ENCODE measurements around the gene B4GALNT1. TPM values are rescaled to one million over a fixed set of nuclear protein-coding genes. Genes with fewer than 3 reads are reported as not detected.

The B4GALNT1 gene
- total RNA-seq, 4 donors from 2014 or later = 0.19 to 1.7 (median 0.26) TPM

- intact Hi-C loops (cut with DNase I; ENCODE audit: low total_unique reads) = no loop called here
- H3K4me3 ChIP-seq (ENCODE audit: low read depth, poor library complexity, severe bottlenecking) = no peak overlapping the region
- TF ChIP-seq POLR2A (IDR thresholded peaks at IDR 0.05) (no peak), CTCF (IDR thresholded peaks at IDR 0.05) (no peak)
- 83 to 86% methylated on average over 10 to 11 of the region's 11 CpGs for WGBS, 2 donors
- DNase-seq (ENCODE audit: low spot score in 2 of 2) = no peak
Measured at GRCh38 chr12:57614948-57615500, 18.0 kb downstream of the B4GALNT1 start.

GRCh38 chr12:57614178-57614947, 18.6 kb downstream of the B4GALNT1 start:
- TF ChIP-seq POLR2A (IDR thresholded peaks at IDR 0.05) (no peak), CTCF (IDR thresholded peaks at IDR 0.05) (no peak)
- 58 to 60% methylated on average over 14 of the region's 14 CpGs for WGBS, 2 donors
- intact Hi-C loops (cut with DNase I; ENCODE audit: low total_unique reads) = no loop called here
- no peak overlapping the region for H3K4me3 ChIP-seq (ENCODE audit: low read depth, poor library complexity, severe bottlenecking)
- no peak for DNase-seq (ENCODE audit: low spot score in 2 of 2)

GRCh38 chr12:57613427-57614109, 19.4 kb downstream of the B4GALNT1 start:
- no peak for DNase-seq (ENCODE audit: low spot score in 2 of 2)
- WGBS, 2 donors = 83 to 92% methylated on average over 10 of the region's 10 CpGs
- TF ChIP-seq CTCF (IDR thresholded peaks at IDR 0.05) = no peak
- no peak overlapping the region for H3K4me3 ChIP-seq (ENCODE audit: low read depth, poor library complexity, severe bottlenecking)
- intact Hi-C loops (cut with DNase I; ENCODE audit: low total_unique reads) = no loop called here

DNA sequence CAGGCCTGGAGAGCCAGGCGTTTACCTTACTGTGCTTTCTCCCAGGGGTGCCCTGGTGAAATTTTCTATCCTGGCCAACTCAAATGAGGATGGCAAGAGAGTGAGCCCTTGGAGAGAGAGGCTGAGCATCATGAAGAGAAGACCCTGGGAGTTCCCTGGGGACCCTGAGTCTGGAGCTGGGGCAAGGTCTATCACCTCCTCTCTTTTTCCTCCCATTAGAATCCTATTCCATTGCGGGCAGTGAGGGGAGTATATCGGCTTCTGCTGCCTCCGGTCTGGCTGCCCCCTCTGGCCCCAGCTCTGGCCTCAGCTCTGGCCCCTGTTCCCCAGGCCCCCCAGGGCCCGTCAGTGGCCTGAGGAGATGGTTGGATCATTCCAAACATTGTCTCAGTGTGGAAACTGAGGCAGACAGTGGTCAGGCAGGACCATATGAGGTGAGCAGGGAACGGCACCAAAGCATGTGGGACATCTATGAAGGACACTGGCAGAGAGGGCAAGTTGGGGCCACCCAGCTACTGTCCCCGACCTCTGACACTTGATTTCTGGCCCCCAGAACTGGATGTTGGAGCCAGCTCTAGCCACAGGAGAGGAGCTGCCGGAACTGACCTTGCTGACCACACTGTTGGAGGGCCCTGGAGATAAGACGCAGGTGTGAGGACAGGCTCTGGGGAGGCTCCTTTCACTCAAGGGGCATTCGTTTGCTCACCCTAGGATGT, 20.1 kb downstream of the B4GALNT1 start:
- TF ChIP-seq CTCF (IDR thresholded peaks at IDR 0.05) (no peak), POLR2A (IDR thresholded peaks at IDR 0.05) (no peak)
- H3K4me3 ChIP-seq (ENCODE audit: low read depth, poor library complexity, severe bottlenecking) = no peak overlapping the region
- no peak for DNase-seq (ENCODE audit: low spot score in 2 of 2)
- 95% methylated on average over 10 of the region's 10 CpGs for WGBS, 2 donors
- intact Hi-C loops (cut with DNase I; ENCODE audit: low total_unique reads) = no loop called here

DNA sequence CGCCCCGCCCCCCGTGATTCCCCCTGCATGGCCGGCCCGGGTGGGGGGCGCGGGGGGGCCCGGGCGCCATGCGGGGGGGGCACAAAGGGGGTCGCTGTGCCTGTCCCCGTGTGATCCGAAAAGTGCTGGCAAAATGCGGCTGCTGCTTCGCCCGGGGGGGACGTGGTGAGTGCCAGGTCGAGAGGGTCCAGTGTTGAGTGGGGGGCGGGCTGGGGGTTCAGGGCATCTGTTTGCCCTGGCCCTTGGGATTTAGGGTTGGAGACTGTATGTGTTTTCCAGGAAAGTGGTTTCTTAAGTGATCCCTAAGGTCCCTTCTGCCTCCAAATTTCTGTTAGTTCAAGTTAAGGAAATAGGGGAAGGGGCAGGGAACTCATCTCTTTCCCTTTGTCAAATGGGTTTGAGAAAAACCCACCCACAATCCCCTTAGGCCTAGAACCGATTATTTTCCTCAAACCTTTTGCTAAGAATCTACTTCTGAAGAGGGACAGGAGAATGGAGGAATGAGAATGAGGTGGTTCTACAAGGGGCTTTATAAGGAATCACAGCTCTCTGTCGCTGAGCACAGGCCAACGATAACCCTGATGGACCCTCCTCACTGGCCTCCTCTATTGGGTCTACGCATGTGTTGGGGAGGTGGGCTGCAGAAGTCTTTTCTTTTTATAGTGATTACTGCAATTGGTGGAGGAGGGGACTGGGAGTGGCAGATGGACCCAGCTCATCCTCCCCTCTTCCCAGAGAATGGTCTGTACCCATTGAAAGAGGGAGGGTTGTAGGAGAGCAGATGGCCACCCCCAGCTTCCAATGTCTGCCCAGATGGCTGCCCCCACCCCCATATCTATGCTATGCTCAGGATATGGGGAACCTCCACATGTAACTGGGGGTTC, 20.9 kb downstream of the B4GALNT1 start:
- intact Hi-C loops (cut with DNase I; ENCODE audit: low total_unique reads) = no loop called here
- DNase-seq (ENCODE audit: low spot score in 2 of 2) = no peak
- 16 to 27% methylated on average over 12 to 23 of the region's 23 CpGs for WGBS, 2 donors
- peak overlapping the region; percentile 39 for H3K4me3 ChIP-seq (ENCODE audit: low read depth, poor library complexity, severe bottlenecking)
- TF ChIP-seq CTCF (IDR thresholded peaks at IDR 0.05) = no peak
- no peak for TF ChIP-seq POLR2A (IDR thresholded peaks at IDR 0.05)
